ENCODE data around the gene GABRB1. TPM values are rescaled to one million over a fixed set of nuclear protein-coding genes. Genes with fewer than 3 reads are reported as not detected.

The GABRB1 gene
- total RNA-seq, 2 experiments from 2014 or later, result not detected

DNA sequence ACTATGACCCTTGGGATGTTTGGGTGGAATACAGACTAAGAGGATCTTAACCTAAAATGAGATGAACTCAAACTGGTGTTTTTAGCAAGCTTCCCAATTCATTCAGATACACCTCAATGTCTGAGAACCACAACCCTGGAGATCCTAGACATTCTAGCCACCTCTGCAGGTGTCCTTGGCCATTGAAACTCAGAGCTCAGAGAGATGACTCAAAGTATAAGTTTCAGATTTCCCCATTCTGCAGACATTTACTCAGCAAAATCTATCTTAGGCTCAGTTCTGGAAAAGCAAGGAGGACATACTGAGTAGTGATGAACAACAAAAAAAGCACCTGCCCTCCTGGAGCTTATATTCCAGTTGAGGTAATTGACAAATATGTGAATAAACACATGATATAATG is 384.4 kb downstream of the GABRB1 start:
- intact Hi-C loops (cut with micrococcal nuclease), result no loop called here
- no peak overlapping the region for H3K4me3 Mint-ChIP-seq
- no peaks in the 10 kb centered on the region for H3K36me3 Mint-ChIP-seq (ENCODE audit: low read depth)
- no peaks in the 10 kb centered on the region for H3K4me1 Mint-ChIP-seq (ENCODE audit: low read depth)
- no peaks in the 10 kb centered on the region for H3K27me3 Mint-ChIP-seq
- no peaks in the 10 kb centered on the region for H3K9me3 Mint-ChIP-seq
- ChIA-PET POLR2A (no interaction called here), CTCF (no interaction called here)
- no peak for TF ChIP-seq CTCF (IDR thresholded peaks at IDR 0.05)
- no peak overlapping the region for H3K27ac Mint-ChIP-seq
- no peak for ATAC-seq
- no peak for DNase-seq

DNA sequence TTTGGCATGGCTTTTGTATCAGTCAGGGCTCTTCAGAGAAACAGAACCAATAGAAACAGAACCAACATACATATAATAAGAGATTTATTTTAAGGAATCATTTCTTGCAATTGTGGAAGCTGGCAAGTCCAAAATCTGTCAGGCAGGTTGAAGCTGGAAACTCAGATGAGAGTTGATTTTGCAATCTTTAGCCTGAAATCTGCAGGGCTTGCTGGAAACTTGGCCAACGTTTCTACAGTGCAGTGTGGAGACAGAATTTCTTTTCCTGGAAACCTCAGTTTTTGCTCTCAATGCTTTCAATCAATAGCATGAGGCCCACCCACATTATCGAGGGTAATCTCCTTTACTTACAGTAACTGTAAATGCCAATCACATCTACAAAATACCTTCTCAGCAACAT is 386.8 kb downstream of the GABRB1 start:
- DNase-seq, result no peak
- H3K27me3 Mint-ChIP-seq, result peaks cover 3% of the 10 kb centered on the region
- H3K27ac Mint-ChIP-seq, result no peak overlapping the region
- POLR2A ChIA-PET, result no interaction called here
- H3K4me1 Mint-ChIP-seq (ENCODE audit: low read depth), result no peaks in the 10 kb centered on the region
- H3K4me3 Mint-ChIP-seq, result no peak overlapping the region
- no peaks in the 10 kb centered on the region for H3K9me3 Mint-ChIP-seq
- no peak for ATAC-seq
- TF ChIP-seq CTCF (IDR thresholded peaks at IDR 0.05), result no peak
- intact Hi-C loops (cut with micrococcal nuclease), result no loop called here
- CTCF ChIA-PET, result no interaction called here
- no peaks in the 10 kb centered on the region for H3K36me3 Mint-ChIP-seq (ENCODE audit: low read depth)

GRCh38 chr4:47419296-47419695 is 387.9 kb downstream of the GABRB1 start:
- intact Hi-C loops (cut with micrococcal nuclease), result no loop called here
- no peaks in the 10 kb centered on the region for H3K9me3 Mint-ChIP-seq

GRCh38 chr4:47425628-47426027 is 394.3 kb downstream of the GABRB1 start:
- TF ChIP-seq CTCF (IDR thresholded peaks at IDR 0.05), result no peak

More at GRCh38 chr4:47419296-47419695, 387.9 kb downstream of the GABRB1 start:
- Mint-ChIP-seq H3K36me3 (ENCODE audit: low read depth) (no peaks in the 10 kb centered on the region), H3K27ac (no peak overlapping the region), H3K4me3 (no peak overlapping the region), H3K27me3 (peaks cover 3% of the 10 kb centered on the region), H3K4me1 (ENCODE audit: low read depth) (no peaks in the 10 kb centered on the region)
- no peak for TF ChIP-seq CTCF (IDR thresholded peaks at IDR 0.05)
- ChIA-PET CTCF (no interaction called here), POLR2A (no interaction called here)
- DNase-seq (no peak), ATAC-seq (no peak)

GRCh38 chr4:47427935-47428334 is 396.6 kb downstream of the GABRB1 start:
- H3K9me3 Mint-ChIP-seq, result no peaks in the 10 kb centered on the region
- ChIA-PET POLR2A (no interaction called here), CTCF (interaction anchor here (0.8 kb wide), 1 partner anchor 35 kb away, joined by 3 read pairs; no protein-coding TSS in a partner anchor)
- H3K4me3 Mint-ChIP-seq, result no peak overlapping the region
- no peak overlapping the region for H3K27ac Mint-ChIP-seq
- no peaks in the 10 kb centered on the region for H3K4me1 Mint-ChIP-seq (ENCODE audit: low read depth)
- H3K27me3 Mint-ChIP-seq, result no peaks in the 10 kb centered on the region
- no peak for TF ChIP-seq CTCF (IDR thresholded peaks at IDR 0.05)
- ATAC-seq (no peak), DNase-seq (no peak)
- intact Hi-C loops (cut with micrococcal nuclease), result no loop called here
- H3K36me3 Mint-ChIP-seq (ENCODE audit: low read depth), result no peaks in the 10 kb centered on the region

More at GRCh38 chr4:47425628-47426027, 394.3 kb downstream of the GABRB1 start:
- DNase-seq, result no peak
- Mint-ChIP-seq H3K27ac (no peak overlapping the region), H3K4me3 (no peak overlapping the region), H3K27me3 (peaks cover 3% of the 10 kb centered on the region), H3K4me1 (ENCODE audit: low read depth) (no peaks in the 10 kb centered on the region), H3K9me3 (no peaks in the 10 kb centered on the region), H3K36me3 (ENCODE audit: low read depth) (no peaks in the 10 kb centered on the region)
- intact Hi-C loops (cut with micrococcal nuclease), result no loop called here
- ChIA-PET CTCF (no interaction called here), POLR2A (no interaction called here)
- no peak for ATAC-seq
